GM21825 (cell line): ENCODE measurements around the gene RASD2.

ENCODE experiments used
- ATAC-seq: cut with Tn5 transposase; IDR thresholded peaks from one replicate; pipeline ENCODE4 v1.9.1; 2021; ENCODE audit warnings: mild to moderate bottlenecking, moderate library complexity; ENCODE audit not compliant: unreplicated experiment

The RASD2 gene

DNA sequence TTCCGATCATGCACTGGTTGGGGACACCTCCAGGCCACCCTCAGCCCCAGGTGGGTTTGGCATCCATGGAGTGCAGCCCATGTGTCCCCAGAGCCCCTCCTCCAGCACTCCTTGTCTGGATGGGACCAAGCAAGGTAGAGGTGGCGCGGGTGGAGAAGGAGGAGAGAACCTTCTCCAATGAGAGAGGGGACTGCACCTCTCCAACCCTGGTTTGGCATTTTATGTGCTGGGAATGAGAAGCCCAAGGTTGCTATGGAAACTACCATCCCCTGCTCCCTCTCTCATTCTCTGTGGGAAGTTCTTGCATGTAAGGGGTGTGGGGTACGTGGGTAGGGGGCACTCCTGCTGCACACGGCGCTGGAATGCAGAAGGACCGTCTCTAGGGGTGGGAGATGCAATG, 21.8 kb upstream of the RASD2 start:
- no peak for ATAC-seq

DNA sequence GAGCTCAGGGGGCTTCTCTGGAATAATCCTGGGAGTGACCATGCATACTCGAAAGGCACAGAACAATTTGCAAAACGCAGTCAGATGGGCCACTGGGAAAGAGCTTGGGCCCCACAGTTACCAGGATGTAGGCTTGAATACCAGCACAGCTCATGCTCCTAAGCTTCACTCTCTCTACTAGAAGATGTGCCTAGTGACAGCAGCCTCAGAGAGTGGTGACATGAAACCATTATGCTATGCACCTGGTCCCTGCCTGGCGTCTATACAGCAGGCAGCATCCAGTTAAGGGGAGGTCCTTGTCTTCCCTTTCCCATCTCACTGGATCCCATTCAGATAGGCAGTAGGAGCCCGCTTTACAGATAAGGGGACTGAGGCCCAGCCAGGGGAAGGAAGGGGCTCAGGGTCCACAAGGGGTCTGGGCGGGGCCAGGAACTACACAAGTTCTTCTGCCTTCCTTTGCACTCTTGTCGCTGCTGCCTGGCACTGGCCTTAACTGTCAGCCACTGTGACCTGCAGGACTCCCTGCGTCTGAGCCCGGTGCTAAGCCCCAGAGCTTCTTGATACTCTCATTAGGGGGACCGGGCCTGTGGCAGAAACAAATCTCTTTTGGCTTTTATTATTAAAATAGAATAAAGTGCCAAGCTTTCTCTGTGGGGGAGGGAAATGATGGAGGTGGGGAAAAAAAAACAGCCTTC, 21.2 kb upstream of the RASD2 start:
- ATAC-seq: no peak

- no peak for ATAC-seq
These were observed 19.0 kb upstream of the RASD2 start for GRCh38 chr22:35521358-35522224.

GRCh38 chr22:35522225-35523149, 18.1 kb upstream of the RASD2 start:
- ATAC-seq: no peak

GRCh38 chr22:35523167-35523947, 17.3 kb upstream of the RASD2 start:
- no peak for ATAC-seq

DNA sequence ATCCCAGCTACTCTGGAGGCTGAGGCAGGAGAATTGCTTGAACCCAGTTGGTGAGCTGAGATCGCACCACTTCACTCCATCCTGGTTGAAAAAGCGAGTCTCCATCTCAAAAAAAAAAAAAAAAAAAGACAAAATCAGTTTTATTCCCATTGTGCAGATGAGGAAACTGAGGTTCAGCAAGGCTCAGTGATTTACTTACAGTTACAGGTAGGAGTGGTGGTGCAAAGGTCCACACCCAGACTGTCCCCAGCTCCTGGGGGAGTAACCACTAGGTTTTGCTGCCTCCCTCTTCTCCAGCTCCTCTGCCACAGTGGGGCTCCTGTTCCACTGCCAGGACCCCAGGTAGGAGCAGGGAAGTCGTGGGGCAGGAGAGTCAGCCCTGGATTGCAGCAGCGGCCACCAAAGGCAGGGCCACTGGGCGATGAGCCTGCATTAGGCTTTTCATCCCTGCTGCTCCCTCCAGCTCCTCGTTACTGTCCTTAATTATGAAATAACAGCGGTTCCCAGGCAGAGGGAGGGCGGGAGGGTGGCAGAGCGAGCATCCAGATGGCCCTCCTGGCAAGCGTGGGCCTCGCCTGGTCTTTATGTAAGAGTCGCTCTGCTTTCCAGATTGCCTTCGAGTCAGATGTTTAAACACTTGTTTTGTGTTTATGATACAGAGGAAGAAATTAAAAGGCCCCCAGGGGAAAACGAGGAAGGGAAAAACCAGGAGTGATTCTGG, 15.5 kb upstream of the RASD2 start:
- ATAC-seq: no peak

DNA sequence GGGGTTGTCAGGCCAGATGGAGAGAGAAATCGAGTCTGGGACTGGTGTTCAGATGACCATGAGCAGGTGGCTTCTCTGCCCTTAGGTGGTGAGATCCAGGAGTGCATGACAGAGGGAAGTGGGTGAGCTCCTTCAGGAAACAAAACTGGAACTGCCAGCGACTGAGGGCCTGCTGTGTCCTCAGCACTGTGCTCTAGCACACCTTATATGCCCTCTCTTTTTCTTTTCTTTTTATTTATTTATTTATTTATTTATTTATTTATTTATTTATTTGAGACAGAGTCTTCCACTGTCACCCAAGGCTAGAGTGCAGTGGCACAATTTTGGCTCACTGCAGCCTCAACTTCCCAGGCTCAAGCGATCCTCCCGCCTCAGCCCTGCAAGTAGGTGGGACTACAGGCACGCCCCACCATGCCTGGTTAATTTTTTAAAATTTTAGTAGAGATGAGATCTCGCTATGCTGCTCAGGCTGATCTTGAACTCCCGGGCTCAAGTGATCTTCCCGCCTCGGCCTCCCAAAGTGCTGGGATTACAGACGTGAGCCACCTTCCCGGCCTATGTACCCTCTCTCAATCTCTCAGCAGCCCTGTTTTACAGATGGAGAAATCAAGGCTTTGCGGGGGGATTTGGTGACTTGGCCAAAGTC, 14.8 kb upstream of the RASD2 start:
- ATAC-seq: no peak

- no peak for ATAC-seq
These were observed 14.2 kb upstream of the RASD2 start for GRCh38 chr22:35526333-35526979.

DNA sequence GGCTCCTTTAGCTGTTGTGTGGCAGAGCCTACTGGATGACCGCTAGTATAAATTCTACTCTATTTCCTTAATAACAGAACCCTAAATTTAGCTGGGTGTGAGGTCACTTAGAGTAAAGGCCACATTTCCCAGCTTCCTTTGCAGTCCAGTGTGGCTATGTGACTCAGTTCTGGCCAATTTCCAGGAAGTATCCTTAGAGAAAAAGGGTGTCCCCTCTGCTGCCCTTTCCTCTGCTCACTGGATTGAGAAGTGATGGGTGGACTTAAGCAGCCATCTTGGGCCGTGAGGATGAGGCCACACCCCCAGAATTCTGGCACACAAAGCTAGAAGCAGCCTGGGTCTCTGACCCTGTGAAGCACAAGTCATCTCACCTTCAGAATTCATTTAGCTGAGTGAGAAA, 11.7 kb upstream of the RASD2 start:
- no peak for ATAC-seq

DNA sequence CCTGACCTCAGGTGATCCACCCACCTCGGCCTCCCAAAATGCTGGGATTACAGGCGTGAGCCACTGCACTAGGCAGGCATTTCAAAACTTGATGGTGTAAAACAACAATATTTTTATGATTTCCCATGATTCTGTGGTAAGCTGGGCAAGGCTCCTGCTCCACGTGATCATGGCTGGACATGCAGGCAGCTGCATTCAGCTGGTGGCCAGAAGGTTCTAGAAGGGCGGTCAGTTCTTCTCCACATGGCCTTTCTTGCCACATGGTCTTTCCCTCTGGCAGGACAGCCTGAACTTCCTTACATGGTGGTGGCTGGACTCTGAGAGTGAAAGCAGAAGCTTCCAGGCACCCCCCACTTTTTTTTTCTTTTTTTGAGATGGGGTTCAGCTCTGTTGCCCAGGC, 9.9 kb upstream of the RASD2 start:
- no peak for ATAC-seq

DNA sequence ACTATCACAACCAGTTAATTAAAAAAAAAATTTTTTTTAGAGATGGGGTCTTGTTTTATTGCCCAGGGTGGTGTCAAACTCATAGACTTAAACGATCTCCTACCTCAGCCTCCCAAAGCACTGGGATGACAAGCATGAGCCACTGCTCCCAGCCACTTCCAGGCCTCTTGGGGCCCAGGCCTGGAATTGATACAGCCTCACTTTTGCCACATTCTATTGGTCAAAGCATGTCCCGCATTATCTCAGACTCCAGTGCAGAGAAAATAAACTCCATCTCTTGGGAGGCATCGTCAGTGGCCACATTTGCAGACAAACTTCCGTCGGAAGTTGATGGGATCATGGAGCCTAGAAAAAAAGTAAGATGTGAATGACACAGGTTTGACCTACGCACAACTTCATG, 9.4 kb upstream of the RASD2 start:
- no peak for ATAC-seq

DNA sequence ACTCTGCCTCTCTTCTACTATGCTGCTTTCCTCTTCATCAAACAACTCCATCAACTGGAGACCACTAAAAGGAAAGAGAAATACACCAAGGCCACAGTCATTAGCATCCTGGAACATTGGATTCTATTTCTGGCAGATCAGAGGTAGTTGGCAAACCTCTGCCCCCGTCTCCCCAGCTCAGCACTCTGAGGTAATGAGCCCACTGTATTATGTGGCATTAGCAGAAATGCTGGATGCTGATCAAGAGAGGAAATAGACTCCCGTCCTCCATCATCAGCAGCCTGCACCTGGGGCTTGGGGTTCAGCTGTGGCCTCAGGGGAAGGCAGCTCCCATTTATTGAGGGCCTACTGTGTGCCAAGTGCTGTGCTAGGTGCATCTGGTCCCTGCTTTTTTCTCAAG, 9.0 kb upstream of the RASD2 start:
- ATAC-seq: no peak

DNA sequence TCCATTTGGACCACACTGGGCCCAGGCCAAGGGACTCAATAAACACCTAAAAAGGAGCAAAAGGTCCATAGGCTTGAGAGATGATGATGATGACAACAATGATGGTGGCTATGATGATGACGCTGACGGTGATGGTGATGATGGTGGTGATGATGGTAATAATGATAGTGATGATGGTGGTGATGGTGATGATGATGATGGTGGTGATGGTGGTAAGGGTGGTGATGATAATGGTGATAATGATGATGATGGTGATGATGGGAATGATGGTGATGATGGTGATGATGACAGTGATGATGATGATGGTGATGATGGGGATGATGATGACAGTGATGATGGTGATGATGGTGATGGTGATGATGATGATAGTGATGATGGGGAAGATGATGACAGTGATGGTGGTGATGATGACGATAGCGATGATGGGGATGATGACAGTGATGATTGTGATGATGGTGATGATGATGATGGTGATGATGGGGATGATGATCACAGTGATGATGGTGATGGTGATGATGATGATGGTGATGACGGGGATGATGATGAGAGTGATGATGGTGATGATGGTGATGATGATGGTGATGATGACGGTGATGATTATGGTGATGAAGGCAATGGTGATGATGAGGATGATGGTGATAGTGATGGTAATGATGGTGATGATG, 7.1 kb upstream of the RASD2 start:
- ATAC-seq: no peak

GRCh38 chr22:35534091-35534490, 6.5 kb upstream of the RASD2 start:
- no peak for ATAC-seq

DNA sequence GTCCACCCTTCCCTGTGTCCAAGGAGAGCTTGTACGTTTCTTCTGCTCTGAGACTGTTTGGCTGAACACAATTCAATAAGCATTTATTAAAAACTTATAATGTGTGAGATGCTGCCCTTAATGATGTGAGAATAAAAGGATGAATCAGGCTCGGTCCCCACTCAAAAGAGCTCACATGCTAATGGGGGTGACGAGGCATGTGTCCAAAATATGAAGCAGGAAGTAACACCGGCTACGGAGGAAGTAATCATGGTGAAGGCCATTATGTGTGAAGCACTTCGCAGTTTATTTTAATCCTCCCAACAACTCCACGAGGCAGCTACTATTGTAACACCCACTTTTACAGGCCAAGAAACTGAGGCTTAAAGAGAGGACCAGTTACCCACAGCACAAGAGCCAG, 3.4 kb upstream of the RASD2 start:
- no peak for ATAC-seq

GRCh38 chr22:35538801-35539321, 1.8 kb upstream of the RASD2 start:
- ATAC-seq: no peak

GRCh38 chr22:35539487-35539886, 1.1 kb upstream of the RASD2 start:
- no peak for ATAC-seq

DNA sequence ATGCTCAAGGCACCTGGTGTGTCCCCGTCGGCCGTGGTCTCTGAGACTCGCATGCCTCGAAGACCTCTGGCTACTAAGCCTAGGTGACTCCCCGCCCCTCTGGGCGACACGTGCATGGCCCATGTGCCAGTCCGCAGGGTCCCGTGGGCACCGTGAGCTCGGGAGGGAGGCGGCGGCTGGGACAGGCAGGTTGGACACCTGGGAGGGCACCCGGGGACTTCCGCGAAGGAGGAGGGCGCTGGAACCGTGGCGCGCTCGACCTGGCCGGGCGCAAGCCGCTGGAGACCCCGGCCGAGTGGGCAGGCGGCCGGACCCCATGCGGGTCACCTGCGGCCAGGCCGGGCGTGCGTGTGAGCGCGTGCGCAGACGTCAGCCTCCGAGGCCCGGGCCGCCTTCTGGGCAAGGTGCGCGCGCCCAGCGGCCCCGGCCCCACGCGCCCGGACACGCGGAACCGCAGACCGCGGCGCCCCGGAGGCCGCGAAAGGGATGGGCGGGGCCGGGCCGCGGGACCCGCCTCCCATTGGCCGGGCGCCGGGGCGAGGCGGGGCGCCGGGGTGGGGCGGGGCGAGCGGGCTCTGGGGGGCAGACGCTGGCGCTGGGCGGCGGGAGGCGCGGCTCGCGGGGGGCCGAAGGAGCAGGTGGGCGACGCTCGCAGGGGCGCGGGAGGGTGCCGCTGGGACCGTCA, 579 bp upstream of the RASD2 start:
- ATAC-seq: no peak
